IPS DF 6.9 (cell line): ENCODE results near the gene ASTN2.

Experiments
- DNase-seq: peaks from one replicate; pipeline ENCODE4 v3.0.0-alpha.2; 2013; ENCODE audit warnings: low read depth, low spot score
- H3K27ac ChIP-seq: one replicate; pipeline ENCODE4 v1.5.1; 2013; ENCODE audit warnings: low read length, control low read depth
- H3K27me3 ChIP-seq: 2 replicates; pipeline ENCODE4 v1.6.1; 2013; ENCODE audit warnings: mild to moderate bottlenecking, low read length; ENCODE audit not compliant: control insufficient read depth, insufficient read depth
- H3K36me3 ChIP-seq: 2 replicates; pipeline ENCODE4 v1.6.1; 2013; ENCODE audit warnings: low read length; ENCODE audit not compliant: control insufficient read depth, insufficient read depth
- H3K4me1 ChIP-seq: 2 replicates; pipeline ENCODE4 v1.6.1; 2013; ENCODE audit warnings: low read length; ENCODE audit not compliant: control insufficient read depth, insufficient read depth
- H3K4me3 ChIP-seq: 2 replicates; pipeline ENCODE4 v1.5.1; 2013; ENCODE audit warnings: mild to moderate bottlenecking, low read length
- H3K9me3 ChIP-seq: 2 replicates; pipeline ENCODE4 v1.6.1; 2013; ENCODE audit warnings: low read length, inconsistent platforms; ENCODE audit not compliant: control insufficient read depth, insufficient read depth
- WGBS: extraction: QIAGEN DNeasy Blood & Tissue Kit; methylation state at CpG from one replicate; pipeline ENCODE4 v1.1.7; 2013; ENCODE audit warnings: mixed read lengths, missing lambda C conversion rate; ENCODE audit not compliant: insufficient read length, insufficient coverage; 5-methylcytosine and 5-hydroxymethylcytosine counted together

ASTN2 gene

DNA sequence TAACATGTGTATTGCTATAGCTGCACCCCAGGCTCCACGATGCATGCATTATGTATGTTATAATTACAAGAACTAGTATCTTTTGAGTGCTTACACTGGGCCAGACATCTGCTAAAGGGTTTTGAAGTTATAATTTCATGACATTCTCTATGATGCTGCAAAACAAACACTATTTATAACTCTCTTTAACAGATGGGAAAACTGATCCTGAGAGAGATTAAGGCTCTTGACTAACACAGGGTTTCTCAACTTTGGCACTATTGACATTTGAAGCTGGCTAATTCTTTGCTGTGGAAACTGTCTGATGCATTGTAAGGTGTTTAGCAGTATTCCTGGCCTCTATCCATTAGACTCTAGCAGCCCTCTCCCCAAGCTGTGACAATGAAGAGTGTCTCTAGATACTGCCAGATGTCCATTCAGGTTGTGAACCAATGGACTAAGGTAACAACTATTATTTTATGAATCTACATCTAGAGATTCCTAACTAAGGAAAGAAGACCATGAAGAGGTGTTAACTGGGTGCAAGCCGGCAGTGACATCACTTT, 258.6 kb downstream of the ASTN2 start:
- no peaks in the 10 kb centered on the region for H3K9me3 ChIP-seq
- no peaks in the 10 kb centered on the region for H3K36me3 ChIP-seq
- H3K4me1 ChIP-seq = no peaks in the 10 kb centered on the region
- no peak for DNase-seq
- WGBS = no CpG with 5 or more reads among the region's 2 CpGs
- H3K4me3 ChIP-seq = no peak overlapping the region
- no peaks in the 10 kb centered on the region for H3K27me3 ChIP-seq
- no peak overlapping the region for H3K27ac ChIP-seq

DNA sequence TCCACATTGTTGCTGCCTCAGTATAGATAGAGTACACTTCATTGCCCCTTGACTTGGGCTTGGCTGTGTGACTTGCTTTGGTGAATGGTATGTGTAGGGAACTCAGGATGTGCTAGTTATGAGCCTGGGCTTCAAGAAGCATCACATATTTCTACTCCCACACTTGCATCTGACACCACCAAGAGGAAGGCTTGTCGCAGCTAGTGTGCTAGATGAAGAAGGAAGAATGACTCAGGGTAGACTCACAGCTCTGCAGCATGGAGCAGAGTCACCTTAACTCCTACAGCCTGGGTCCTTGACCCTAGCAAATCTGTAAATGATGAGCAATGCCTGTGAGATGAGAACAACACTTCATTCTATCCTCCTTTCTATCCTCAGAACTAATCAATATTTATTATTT, 261.8 kb downstream of the ASTN2 start:
- Histone ChIP-seq H3K27me3 (no peaks in the 10 kb centered on the region), H3K9me3 (no peaks in the 10 kb centered on the region), H3K27ac (no peak overlapping the region), H3K4me3 (no peak overlapping the region), H3K36me3 (no peaks in the 10 kb centered on the region), H3K4me1 (no peaks in the 10 kb centered on the region)
- no peak for DNase-seq
- WGBS = no CpG with 5 or more reads among the region's 1 CpG

DNA sequence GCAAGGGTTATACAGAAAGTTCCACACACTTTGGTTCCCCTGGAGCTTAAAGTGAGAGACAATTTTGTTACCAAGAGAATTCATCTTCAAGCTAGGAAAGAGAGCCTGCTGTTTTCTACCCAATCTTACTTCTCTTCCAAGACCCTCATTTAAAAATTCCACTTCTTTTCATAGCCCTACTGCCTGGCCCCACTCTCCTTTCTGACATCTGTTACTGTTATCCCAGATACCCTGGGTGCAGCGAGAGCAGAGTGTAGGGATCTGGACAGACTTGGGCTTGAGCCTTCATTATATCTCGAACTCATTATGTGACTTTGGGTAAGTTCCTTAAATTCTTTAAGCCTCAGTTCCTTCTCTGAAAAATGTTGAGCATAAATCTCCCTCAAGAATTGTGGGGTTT, 263.1 kb downstream of the ASTN2 start:
- Histone ChIP-seq H3K27me3 (no peaks in the 10 kb centered on the region), H3K4me1 (no peaks in the 10 kb centered on the region), H3K27ac (no peak overlapping the region), H3K4me3 (no peak overlapping the region), H3K36me3 (no peaks in the 10 kb centered on the region), H3K9me3 (no peaks in the 10 kb centered on the region)
- no CpG with 5 or more reads among the region's 2 CpGs for WGBS
- DNase-seq = no peak

DNA sequence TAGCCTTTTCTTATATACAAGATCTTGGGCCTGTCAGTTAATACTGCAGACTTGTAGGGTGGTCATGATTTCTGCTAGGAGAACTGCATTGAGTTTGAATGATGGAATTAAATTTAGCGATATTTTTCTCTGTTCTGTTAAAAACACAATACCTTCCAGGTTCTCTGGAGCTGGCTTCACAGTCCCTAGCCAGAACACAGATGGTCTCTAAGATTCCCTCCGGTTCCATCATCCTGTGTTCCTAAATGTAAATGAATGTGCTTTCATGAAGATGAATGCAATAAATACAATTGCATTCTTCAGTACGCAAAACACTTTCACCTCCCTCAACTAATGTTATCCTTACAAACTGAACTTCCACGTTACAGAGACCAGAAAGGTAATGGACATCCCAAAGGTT, 264.9 kb downstream of the ASTN2 start:
- no peak overlapping the region for H3K4me3 ChIP-seq
- H3K27ac ChIP-seq = no peak overlapping the region
- no peak for DNase-seq
- no peaks in the 10 kb centered on the region for H3K27me3 ChIP-seq
- no CpG with 5 or more reads among the region's 4 CpGs for WGBS
- H3K36me3 ChIP-seq = no peaks in the 10 kb centered on the region
- no peaks in the 10 kb centered on the region for H3K9me3 ChIP-seq
- no peaks in the 10 kb centered on the region for H3K4me1 ChIP-seq

DNA sequence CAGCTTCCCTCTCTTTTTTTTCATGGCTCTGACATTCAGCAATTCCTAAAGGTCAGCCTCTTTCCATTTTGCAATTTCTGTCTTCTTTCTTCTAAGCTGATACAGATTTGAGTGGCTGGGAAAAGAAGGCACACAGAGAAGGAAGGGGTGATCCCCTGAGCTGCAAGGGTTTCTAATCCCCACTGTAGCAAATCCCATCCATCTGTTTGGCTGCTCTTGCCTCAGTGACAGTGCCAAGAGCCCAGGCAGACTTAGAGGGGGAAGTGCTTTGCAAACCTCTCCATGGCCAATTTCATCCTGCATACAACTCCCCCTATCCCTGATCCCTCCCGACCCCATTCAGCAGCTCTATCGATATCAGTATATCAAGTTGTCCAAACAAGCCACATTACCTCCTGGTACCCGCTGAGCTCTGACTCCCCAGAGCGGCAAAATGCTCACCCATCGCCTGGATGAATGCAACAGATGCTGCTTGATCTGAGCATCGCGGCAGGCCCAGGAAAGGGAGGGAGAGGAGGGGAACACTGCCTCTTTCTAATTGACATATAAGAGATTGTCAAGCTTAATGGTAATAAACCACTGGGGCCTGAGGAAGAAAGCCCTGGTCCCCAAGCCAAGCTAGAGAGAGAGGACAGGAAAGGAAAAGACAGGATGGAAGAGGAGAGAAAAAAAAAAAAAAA, 268.9 kb downstream of the ASTN2 start:
- no peak for DNase-seq
- H3K4me1 ChIP-seq = no peaks in the 10 kb centered on the region
- no peaks in the 10 kb centered on the region for H3K36me3 ChIP-seq
- WGBS = no CpG with 5 or more reads among the region's 7 CpGs
- H3K9me3 ChIP-seq = no peaks in the 10 kb centered on the region
- H3K4me3 ChIP-seq = no peak overlapping the region
- H3K27ac ChIP-seq = no peak overlapping the region
- H3K27me3 ChIP-seq = no peaks in the 10 kb centered on the region

DNA sequence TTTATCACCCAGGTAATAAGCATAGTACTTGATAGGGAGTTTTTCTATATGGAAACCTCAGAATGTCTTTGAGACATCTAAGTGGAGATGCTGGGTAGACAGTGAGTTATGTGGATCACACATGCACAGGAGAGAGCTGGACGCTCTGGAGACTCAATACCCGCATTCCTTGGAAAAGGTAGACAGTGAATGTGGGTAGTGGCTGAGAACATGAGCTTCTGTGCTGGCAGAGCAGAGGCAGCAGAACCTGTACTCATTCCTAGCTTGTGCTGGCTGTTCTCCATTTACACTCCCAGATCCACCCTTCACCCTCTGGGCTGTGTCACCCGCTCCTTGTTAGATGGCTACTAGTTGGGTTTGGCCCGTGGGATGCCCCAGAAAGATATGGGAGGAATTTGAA, 269.8 kb downstream of the ASTN2 start:
- no CpG with 5 or more reads among the region's 4 CpGs for WGBS
- Histone ChIP-seq H3K36me3 (no peaks in the 10 kb centered on the region), H3K27me3 (no peaks in the 10 kb centered on the region), H3K9me3 (no peaks in the 10 kb centered on the region), H3K27ac (no peak overlapping the region), H3K4me1 (no peaks in the 10 kb centered on the region), H3K4me3 (no peak overlapping the region)
- no peak for DNase-seq

DNA sequence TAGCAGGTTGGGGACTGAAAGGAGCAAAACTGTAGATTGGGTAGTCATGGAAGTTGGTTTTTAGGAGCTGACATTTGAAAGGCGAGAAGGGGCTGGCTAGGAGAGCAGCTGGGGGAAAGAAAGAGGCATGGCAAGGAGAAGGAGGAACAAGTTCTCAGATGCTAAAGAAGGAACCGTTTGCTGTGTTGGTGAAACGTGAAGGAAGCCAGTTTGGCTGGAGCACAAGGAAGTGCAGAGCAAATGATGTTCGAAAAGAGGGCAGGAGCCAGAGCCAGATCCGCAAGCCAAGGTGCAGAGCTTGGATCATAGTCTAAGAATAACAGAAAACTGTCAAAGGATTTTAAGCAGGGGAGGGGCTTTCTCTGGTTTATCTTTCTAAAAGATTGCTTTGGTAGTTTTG, 276.6 kb downstream of the ASTN2 start:
- no peak overlapping the region for H3K4me3 ChIP-seq
- H3K27ac ChIP-seq = no peak overlapping the region
- no CpG with 5 or more reads among the region's 5 CpGs for WGBS
- no peaks in the 10 kb centered on the region for H3K36me3 ChIP-seq
- H3K9me3 ChIP-seq = no peaks in the 10 kb centered on the region
- DNase-seq = no peak
- H3K27me3 ChIP-seq = no peaks in the 10 kb centered on the region
- H3K4me1 ChIP-seq = no peaks in the 10 kb centered on the region

DNA sequence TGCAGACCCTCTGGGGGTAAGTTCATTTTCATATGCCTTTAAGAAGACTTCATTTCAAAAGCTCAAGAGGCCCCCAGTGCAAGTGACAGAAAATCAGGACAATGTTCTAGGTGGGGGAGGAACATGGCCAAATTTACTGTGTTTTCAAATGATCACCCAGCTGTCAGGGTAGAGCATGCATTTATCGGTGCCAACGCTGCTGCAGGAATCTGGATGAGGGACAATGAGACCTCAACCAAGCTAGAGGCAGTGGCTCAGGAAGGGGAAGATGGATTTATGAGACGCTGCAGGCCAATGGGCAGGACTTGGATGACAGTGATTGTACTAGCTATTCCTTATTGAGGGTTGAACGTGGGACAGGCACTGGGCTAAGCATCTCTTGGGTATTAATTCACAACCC, 278.4 kb downstream of the ASTN2 start:
- Histone ChIP-seq H3K4me1 (no peaks in the 10 kb centered on the region), H3K27ac (no peak overlapping the region), H3K9me3 (no peaks in the 10 kb centered on the region), H3K36me3 (no peaks in the 10 kb centered on the region), H3K4me3 (no peak overlapping the region), H3K27me3 (no peaks in the 10 kb centered on the region)
- WGBS = no CpG with 5 or more reads among the region's 4 CpGs
- no peak for DNase-seq

DNA sequence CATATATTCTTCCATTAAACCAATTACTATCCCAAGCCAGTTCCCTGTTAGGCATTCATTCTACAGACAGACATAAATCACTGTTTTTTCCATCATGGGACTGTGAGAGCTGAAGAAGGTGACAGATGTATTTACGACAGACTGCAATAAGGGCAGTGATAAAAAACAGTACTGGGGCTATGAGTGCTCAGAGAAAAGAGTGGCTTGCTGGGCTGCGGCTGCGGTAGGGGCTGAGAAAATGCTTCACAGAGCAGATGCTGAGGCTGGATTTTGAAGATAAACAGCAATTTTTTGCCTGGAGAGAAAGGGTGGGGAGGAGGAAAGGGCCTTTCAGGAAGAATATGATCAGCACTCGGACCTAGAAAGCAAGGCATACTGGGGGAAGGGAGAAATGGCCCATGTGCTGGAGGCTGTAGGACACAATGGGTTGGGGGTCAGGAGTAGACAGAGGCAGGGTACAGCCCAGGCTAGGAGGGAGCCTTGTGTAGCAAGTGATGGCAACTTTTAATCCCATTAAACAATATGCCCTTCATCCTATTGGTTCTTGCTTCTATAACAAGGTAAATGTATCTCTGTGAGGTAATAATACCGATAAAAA, 279.3 kb downstream of the ASTN2 start:
- H3K4me1 ChIP-seq = no peaks in the 10 kb centered on the region
- DNase-seq = no peak
- no peak overlapping the region for H3K27ac ChIP-seq
- WGBS = no CpG with 5 or more reads among the region's 5 CpGs
- no peak overlapping the region for H3K4me3 ChIP-seq
- H3K27me3 ChIP-seq = no peaks in the 10 kb centered on the region
- no peaks in the 10 kb centered on the region for H3K9me3 ChIP-seq
- H3K36me3 ChIP-seq = no peaks in the 10 kb centered on the region

DNA sequence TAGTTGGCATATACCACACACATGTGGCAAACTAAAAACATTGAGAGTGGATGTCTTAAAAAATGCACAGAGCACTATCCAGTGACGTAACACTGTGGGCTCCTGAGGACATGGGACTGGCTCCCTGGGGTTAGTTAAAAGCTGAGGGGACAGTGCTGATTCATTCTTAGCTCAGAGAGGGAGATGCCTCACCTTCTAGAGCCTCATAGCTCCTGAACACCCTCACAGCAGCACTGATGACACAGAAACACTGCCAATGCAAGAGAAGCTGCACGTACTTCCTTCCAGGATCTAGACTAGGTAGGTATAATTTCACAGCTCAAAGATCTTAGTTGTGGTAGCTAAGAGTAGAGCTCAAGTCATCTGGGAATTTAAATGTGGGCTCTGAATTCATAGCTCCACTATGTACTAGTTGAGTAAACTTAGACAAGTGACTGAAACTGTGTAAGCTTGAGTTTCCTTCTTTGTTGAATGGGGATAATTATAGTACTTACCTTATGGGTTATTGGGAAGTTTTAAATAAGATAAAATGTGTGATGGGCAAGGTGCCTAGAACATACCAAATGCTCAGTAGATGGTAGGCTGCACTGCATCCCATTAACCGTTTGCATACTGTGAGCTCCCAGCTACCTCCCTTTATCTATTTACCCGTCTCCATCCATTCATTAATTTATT, 279.9 kb downstream of the ASTN2 start:
- Histone ChIP-seq H3K4me1 (no peaks in the 10 kb centered on the region), H3K4me3 (no peak overlapping the region), H3K9me3 (no peaks in the 10 kb centered on the region), H3K27ac (no peak overlapping the region), H3K27me3 (no peaks in the 10 kb centered on the region), H3K36me3 (no peaks in the 10 kb centered on the region)
- no peak for DNase-seq
- WGBS = 100% methylated on average over 1 of the region's 4 CpGs
